ENCODE data around the gene NIT2. TPM values are rescaled to one million over a fixed set of nuclear protein-coding genes. Genes with fewer than 3 reads are reported as not detected.
"Not testable (repeated sequence)": the region's sequence is repeated elsewhere in the genome, so short reads cannot be mapped to it uniquely, and the experiment has no call there.

Gene NIT2
- total and polyA plus RNA-seq, 2 of the 4 experiments (the other 2 are of a cell fraction): 12.4 to 27.1 TPM

DNA sequence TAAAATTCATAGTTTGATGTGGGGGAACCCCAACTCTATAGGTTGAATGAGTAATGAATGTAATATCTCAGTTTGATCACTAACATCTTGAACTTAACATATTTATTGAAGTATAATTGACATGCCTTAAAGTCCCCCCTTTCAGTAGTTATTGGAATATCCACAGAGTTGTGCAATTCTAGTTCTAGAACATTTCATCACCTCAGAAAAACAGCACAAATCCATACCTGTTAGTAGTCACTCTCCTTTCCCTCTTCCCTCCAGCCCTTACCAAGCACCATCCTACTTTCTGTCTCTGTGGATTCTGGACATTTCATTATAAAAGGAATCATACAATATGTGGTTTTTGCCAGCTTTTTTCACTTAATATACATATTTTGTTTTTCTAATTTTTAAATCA lies 8.7 kb upstream of the NIT2 start:
- Histone ChIP-seq H2AK9ac (replicated peaks; ENCODE audit: low read depth, low read length, poor library complexity) (no peak overlapping the region), H3K4me2 (ENCODE audit: low read depth, low read length) (no peak overlapping the region), H3K14ac (replicated peaks; ENCODE audit: low read depth, low read length) (no peak overlapping the region), H3K9ac (ENCODE audit: low read depth, low read length) (no peak overlapping the region), H4K8ac (ENCODE audit: low read depth in 2 of 2, low read length in 2 of 2) (no peak overlapping the region), H2BK5ac (ENCODE audit: low read depth, low read length, poor library complexity, severe bottlenecking) (no peak overlapping the region), H3K23ac (ENCODE audit: low read depth, low read length) (no peak overlapping the region), H3K4ac (ENCODE audit: low read depth, low read length) (no peak overlapping the region), H2AK5ac (ENCODE audit: low read depth, low read length) (no peak overlapping the region), H2AFZ (replicated peaks; ENCODE audit: low read length, poor library complexity) (no peak overlapping the region), H3K27ac (ENCODE audit: insufficient read depth, low read length) (no peak overlapping the region), H4K91ac (ENCODE audit: insufficient read depth, low read depth, low read length) (no peak overlapping the region), H4K20me1 (ENCODE audit: insufficient read depth, low read length) (no peaks in the 10 kb centered on the region), H3K27me3 (ENCODE audit: control insufficient read depth, insufficient read depth, low read length) (no peaks in the 10 kb centered on the region), H3K9me3 (ENCODE audit: control insufficient read depth, insufficient read depth, low read length) (no peaks in the 10 kb centered on the region), H3K18ac (ENCODE audit: low read depth, low read length) (no peak overlapping the region), H2BK120ac (ENCODE audit: low read depth, low read length) (no peak overlapping the region), H3K79me1 (ENCODE audit: low read depth in 1 of 2, low read length in 2 of 2) (no peaks in the 10 kb centered on the region; a peak in 2 of 4 replicates), H2BK20ac (ENCODE audit: low read depth, low read length) (no peak overlapping the region), H3K56ac (ENCODE audit: extremely low read depth, insufficient read depth, low read length) (no peak overlapping the region), H4K5ac (ENCODE audit: low read depth, low read length) (no peak overlapping the region), H2BK15ac (ENCODE audit: low read depth, low read length) (no peak overlapping the region), H3K4me3 (ENCODE audit: insufficient read depth, low read depth, low read length) (no peak overlapping the region), H3K36me3 (ENCODE audit: control insufficient read depth, insufficient read depth, low read length) (peaks cover 3% of the 10 kb centered on the region), H3K4me1 (ENCODE audit: control insufficient read depth, insufficient read depth, low read length) (no peaks in the 10 kb centered on the region), H3K9me1 (ENCODE audit: insufficient read depth, low read length) (no peaks in the 10 kb centered on the region; the same call in 1 of the 2 replicates)
- CTCF ChIA-PET: no interaction called here
- no TSS peak for BruUV-seq (replicated peaks)
- peak; percentile 25; the same call in 1 of the 2 replicates for TF ChIP-seq CEBPB (IDR thresholded peaks at IDR 0.05; ENCODE audit: low read depth, low read length)
- no peak for TF ChIP-seq NFE2L2 (IDR thresholded peaks at IDR 0.05; ENCODE audit: low read depth, low read length)
- DNase-seq (no peak), ATAC-seq (ENCODE audit: low read depth) (no peak)
- POLR2A ChIA-PET (ENCODE audit: unreplicated experiment): no interaction called here
- intact Hi-C loops (cut with micrococcal nuclease) (no loop called here), in situ Hi-C loops (cut with MboI; ENCODE audit: low sequenced_read_pairs) (no loop called here), dilution Hi-C loops (cut with HindIII; ENCODE audit: low sequenced_read_pairs, unreplicated experiment) (no loop called here)

DNA sequence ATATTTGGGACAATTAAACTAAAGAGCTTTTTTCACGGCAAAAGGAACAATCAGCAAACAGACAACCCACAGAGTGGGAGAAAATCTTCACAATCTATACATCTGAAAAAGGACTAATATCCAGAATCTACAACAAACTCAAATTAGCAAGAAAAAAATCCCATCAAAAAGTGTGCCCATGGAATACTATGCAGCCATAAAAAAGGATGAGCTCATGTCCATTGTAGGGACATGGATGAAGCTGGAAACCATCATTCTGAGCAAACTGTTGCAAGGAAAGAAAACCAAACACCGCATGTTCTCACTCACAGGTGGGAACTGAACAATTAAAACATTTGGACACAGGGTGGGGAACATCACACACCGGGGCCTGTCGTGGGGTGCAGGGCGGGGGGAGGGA lies 7.2 kb upstream of the NIT2 start:
- H2AK5ac ChIP-seq (ENCODE audit: low read depth, low read length); H4K91ac ChIP-seq (ENCODE audit: insufficient read depth, low read depth, low read length); dilution Hi-C loops (cut with HindIII; ENCODE audit: low sequenced_read_pairs, unreplicated experiment); H4K5ac ChIP-seq (ENCODE audit: low read depth, low read length); in situ Hi-C loops (cut with MboI; ENCODE audit: low sequenced_read_pairs); H3K18ac ChIP-seq (ENCODE audit: low read depth, low read length); H3K4me3 ChIP-seq (ENCODE audit: insufficient read depth, low read depth, low read length); H3K9me3 ChIP-seq (ENCODE audit: control insufficient read depth, insufficient read depth, low read length); H3K79me1 ChIP-seq (ENCODE audit: low read depth in 1 of 2, low read length in 2 of 2); H3K4ac ChIP-seq (ENCODE audit: low read depth, low read length); BruUV-seq (replicated peaks); H2AFZ ChIP-seq (replicated peaks; ENCODE audit: low read length, poor library complexity); H3K27me3 ChIP-seq (ENCODE audit: control insufficient read depth, insufficient read depth, low read length); H3K27ac ChIP-seq (ENCODE audit: insufficient read depth, low read length); H2BK20ac ChIP-seq (ENCODE audit: low read depth, low read length); CTCF ChIA-PET; H3K9me1 ChIP-seq (ENCODE audit: insufficient read depth, low read length); H3K36me3 ChIP-seq (ENCODE audit: control insufficient read depth, insufficient read depth, low read length); H4K8ac ChIP-seq (ENCODE audit: low read depth in 2 of 2, low read length in 2 of 2); H3K23ac ChIP-seq (ENCODE audit: low read depth, low read length); H2BK15ac ChIP-seq (ENCODE audit: low read depth, low read length); H3K14ac ChIP-seq (replicated peaks; ENCODE audit: low read depth, low read length); H2BK120ac ChIP-seq (ENCODE audit: low read depth, low read length); H3K4me1 ChIP-seq (ENCODE audit: control insufficient read depth, insufficient read depth, low read length); H3K9ac ChIP-seq (ENCODE audit: low read depth, low read length); H3K56ac ChIP-seq (ENCODE audit: extremely low read depth, insufficient read depth, low read length); intact Hi-C loops (cut with micrococcal nuclease); POLR2A ChIA-PET (ENCODE audit: unreplicated experiment); H2BK5ac ChIP-seq (ENCODE audit: low read depth, low read length, poor library complexity, severe bottlenecking); H4K20me1 ChIP-seq (ENCODE audit: insufficient read depth, low read length); ATAC-seq (ENCODE audit: low read depth); DNase-seq; H3K4me2 ChIP-seq (ENCODE audit: low read depth, low read length); H2AK9ac ChIP-seq (replicated peaks; ENCODE audit: low read depth, low read length, poor library complexity): not testable (repeated sequence)
- WGBS, 2 experiments (ENCODE audit: extremely low coverage in 2 of 2, insufficient read length in 1 of 2): no CpG with 5 or more reads among the region's 5 CpGs
